K562 (cell line): ENCODE results near the gene CD101. TPM values are rescaled to one million over a fixed set of nuclear protein-coding genes. Genes with fewer than 3 reads are reported as not detected.

ENCODE experiments used
- ATAC-seq: fragments of 200-7000 bp; cut with Tn5 transposase; 3 replicates; pipeline ENCODE4 v1.9.1; 2020; ENCODE audit warnings: moderate library complexity
- BruUV-seq: library from RNA; stranded (reverse); fragments of 400-500 nt; replicated peaks from 2 replicates; lab custom pipeline; 2021; lab: Mats Ljungman, UMichigan
- CTCF ChIA-PET: fragments of 300-600 bp; formaldehyde crosslinking; extraction: SDS; loops from one replicate; lab custom pipeline; 2021; ENCODE audit warnings: low intra/inter-chr PET ratio; lab: Yijun Ruan, JAX
- POLR2A ChIA-PET: fragments of 300-600, 350-650 bp; sonication (Branson Sonifier 250); formaldehyde crosslinking; extraction: SDS; loops from one replicate; lab custom pipeline; 2021; ENCODE audit warnings: antibody characterized with exemption, inconsistent platforms; lab: Yijun Ruan, JAX
- DNase-seq, 4 experiments: peaks; one replicate each; pipeline versions ENCODE4 v3.0.0 to v3.0.0-alpha.2; 2011 to 2018; ENCODE audit warnings: low spot score in 3 of 4, mixed read lengths in 3 of 4; ENCODE audit errors: extremely low read depth in 1 of 4
- FAIRE-seq: peaks from 2 replicates; lab custom pipeline; 2011; peaks lifted over from hg19 to GRCh38; lab: Jason Lieb, UNC
- H2AFZ ChIP-seq: 2 replicates; pipeline ENCODE4 v1.6.0; 2011; ENCODE audit warnings: low read depth, low read length, control low read depth, inconsistent platforms
- H3K27ac ChIP-seq: fragments of 200-600 bp; 3 replicates; pipeline ENCODE4 v1.8.0; 2011; ENCODE audit warnings: low read depth, mild to moderate bottlenecking, control low read depth, inconsistent platforms, low read length, moderate library complexity, mixed read lengths; ENCODE audit errors: extremely low read depth
- H3K27me3 ChIP-seq, 2 experiments: fragments of 300-600 bp in 1 of 2; 2 replicates in 1 of 2; 3 replicates in 1 of 2; pipeline versions ENCODE4 v1.6.0 to v1.8.0; 2011; ENCODE audit warnings: inconsistent platforms in 2 of 2, low read length in 2 of 2, mild to moderate bottlenecking in 1 of 2, mixed read lengths in 1 of 2, moderate library complexity in 1 of 2; ENCODE audit not compliant: control insufficient read depth in 2 of 2, insufficient read depth in 2 of 2
- H3K36me3 ChIP-seq: fragments of 300-600 bp; 3 replicates; pipeline ENCODE4 v1.8.0; 2011; ENCODE audit warnings: mild to moderate bottlenecking, low read length, inconsistent platforms; ENCODE audit not compliant: control insufficient read depth, insufficient read depth
- H3K4me1 ChIP-seq, 2 experiments: fragments of 200-600 bp in 1 of 2; replicated peaks in 1 of 2; 2 replicates in 1 of 2; 3 replicates in 1 of 2; pipeline versions ENCODE4 v1.5.1 to v1.8.0; 2011; ENCODE audit warnings: inconsistent platforms in 2 of 2, low read length in 2 of 2, mild to moderate bottlenecking in 1 of 2, mixed read lengths in 1 of 2, moderate library complexity in 1 of 2; ENCODE audit not compliant: control insufficient read depth in 2 of 2, insufficient read depth in 2 of 2
- H3K4me2 ChIP-seq: 2 replicates; pipeline ENCODE4 v1.6.1; 2011; ENCODE audit warnings: low read length, control low read depth, inconsistent platforms, mixed read lengths; ENCODE audit not compliant: insufficient read depth
- H3K4me3 ChIP-seq: fragments of 200-600 bp; sonication (generic), shearing (Covaris generic); 2 replicates; pipeline ENCODE4 v1.5.1; 2016; ENCODE audit warnings: control low read depth, inconsistent platforms
- H3K79me2 ChIP-seq: fragments of 200-600 bp; 3 replicates; pipeline ENCODE4 v1.8.0; 2011; ENCODE audit warnings: low read length, inconsistent platforms; ENCODE audit not compliant: control insufficient read depth, insufficient read depth
- H3K9ac ChIP-seq, 2 experiments: 2 replicates each; pipeline versions ENCODE4 v1.6.0 to v1.6.1; 2011; ENCODE audit warnings: low read depth in 2 of 2, low read length in 2 of 2, control low read depth in 1 of 2, inconsistent platforms in 1 of 2, mild to moderate bottlenecking in 1 of 2, mixed read lengths in 1 of 2; ENCODE audit not compliant: insufficient read depth in 1 of 2
- H3K9me1 ChIP-seq: one replicate; pipeline ENCODE4 v1.6.0; 2011; ENCODE audit warnings: inconsistent platforms, mild to moderate bottlenecking, low read length, moderate library complexity; ENCODE audit not compliant: control insufficient read depth, insufficient read depth
- H3K9me3 ChIP-seq: replicated peaks from 2 replicates; pipeline ENCODE4 v1.5.1; 2011; ENCODE audit warnings: low read depth, low read length, inconsistent platforms; ENCODE audit not compliant: control insufficient read depth, insufficient read depth
- H4K20me1 ChIP-seq: replicated peaks from 2 replicates; pipeline ENCODE4 v1.6.1; 2011; ENCODE audit warnings: low read length, inconsistent platforms, mixed read lengths; ENCODE audit not compliant: control insufficient read depth, insufficient read depth
- CUX1 ChIP-seq: fragments of 200-800 bp; sonication (Bioruptor generic); IDR thresholded peaks from 2 replicates; pipeline ENCODE4 v1.6.1; 2016; ENCODE audit warnings: missing genetic modification characterization, missing compliant biosample characterization
- DLX4 ChIP-seq: fragments of 250-450 bp; sonication (Bioruptor Pico); IDR thresholded peaks from 2 replicates; pipeline ENCODE4 v1.6.1; 2021; ENCODE audit warnings: mild to moderate bottlenecking
- GABPB1 ChIP-seq: sonication (generic); formaldehyde crosslinking; IDR thresholded peaks from 2 replicates; pipeline ENCODE4 v1.8.0; 2022; ENCODE audit warnings: mild to moderate bottlenecking, missing genetic modification reagents
- KDM2B ChIP-seq: fragments of 250-450 bp; sonication (Bioruptor Pico); IDR thresholded peaks from 2 replicates; pipeline ENCODE4 v1.8.0; 2021; ENCODE audit warnings: mild to moderate bottlenecking, moderate library complexity
- KLF1 ChIP-seq: fragments of 450-650 bp; IDR thresholded peaks from 2 replicates; pipeline ENCODE4 v1.6.1; 2016; ENCODE audit warnings: missing genetic modification characterization, missing compliant biosample characterization
- PHB2 ChIP-seq: fragments of 450-650 bp; IDR thresholded peaks from 2 replicates; pipeline ENCODE4 v1.6.1; 2017; ENCODE audit warnings: low read depth
- TAF9B ChIP-seq: fragments of 450-650 bp; IDR thresholded peaks from 2 replicates; pipeline ENCODE4 v1.6.1; 2018; ENCODE audit warnings: mild to moderate bottlenecking; ENCODE audit not compliant: partially characterized antibody
- TCF7 ChIP-seq: sonication (generic); IDR thresholded peaks from 2 replicates; pipeline ENCODE4 v1.6.1; 2016; ENCODE audit warnings: antibody characterized with exemption, borderline replicate concordance
- WGBS: fragments of 100-300 bp; shearing (Covaris generic); methylation state at CpG from one replicate; pipeline ENCODE4 v1.1.6; 2016; ENCODE audit warnings: low coverage, mixed read lengths; ENCODE audit not compliant: insufficient coverage; ENCODE audit errors: missing lambda C conversion rate; 5-methylcytosine and 5-hydroxymethylcytosine counted together
- in situ Hi-C: fragments of 300-500 bp; cut with MboI; formaldehyde crosslinking; loops from 4 replicates; pipeline ENCODE4 v1.15.0; 2018; ENCODE audit warnings: inconsistent platforms, mixed read lengths
- intact Hi-C: fragments of 100-400 bp; cut with micrococcal nuclease; formaldehyde crosslinking; loops from 2 replicates; pipeline ENCODE4 v1.14.2; 2022
- polyA plus RNA-seq, 8 experiments: library from polyadenylated mRNA; depleted of rRNA in 4 of 8; stranded (reverse) in 5 of 8; unstranded in 3 of 8; fragments of >200 nt; fragmentation: Nextera tagmentation in 2 of 8; fragmentation: Illumina TruSeq in 1 of 8; extraction: Ambion mirVana in 2 of 8; extraction: Trizol in 1 of 8; gene quantifications; 2 replicates each; pipeline versions ENCODE4 v1.2.1 to v1.2.3, GENCODE V29; 2011 to 2014; ENCODE audit warnings: inconsistent platforms in 1 of 8, missing spikeins in 1 of 8
- total RNA-seq, 7 experiments: library from RNA; depleted of rRNA in 6 of 7; stranded (reverse); fragments of >200 nt in 6 of 7; fragmentation: Illumina TruSeq in 2 of 7; extraction: Trizol in 2 of 7; gene quantifications; 2 replicates each; pipeline versions ENCODE4 v1.2.1 to v1.2.3, GENCODE V29; 2011 to 2021; ENCODE audit warnings: low replicate concordance in 1 of 7

Gene CD101
- total and polyA plus RNA-seq, 9 of the 15 experiments (the other 6 are each of a cell fraction or from before 2014, with no cell fraction given), result 0.04 to 1.1 (median 0.20) TPM

GRCh38 chr1:117009132-117009531 is 7.6 kb downstream of the CD101 start:
- no TSS peak for BruUV-seq
- 34% methylated on average over 3 of the region's 3 CpGs for WGBS
- no peak overlapping the region for H2AFZ ChIP-seq
- no peaks in the 10 kb centered on the region for H3K4me1 ChIP-seq
- CTCF ChIA-PET, result no interaction called here
- no peak overlapping the region for H3K9ac ChIP-seq
- FAIRE-seq (no peak), DNase-seq (no peak), ATAC-seq (no peak)
- H4K20me1 ChIP-seq, result no peaks in the 10 kb centered on the region
- POLR2A ChIA-PET, result interaction anchor here (0.6 to 2.0 kb wide), 4 partner anchors 9 to 920 kb away, joined by 3 to 7 read pairs (median 4); partner anchors contain the start of genes GDAP2 and WDR3
- no peaks in the 10 kb centered on the region for H3K79me2 ChIP-seq
- H3K4me2 ChIP-seq, result no peak overlapping the region
- H3K9me1 ChIP-seq, result no peaks in the 10 kb centered on the region
- TF ChIP-seq GABPB1 (no peak), CUX1 (CRISPR knock-in tag) (no peak), TAF9B (no peak), KLF1 (tag) (no peak), DLX4 (no peak), KDM2B (no peak), PHB2 (no peak), TCF7 (no peak)
- TF ChIP-seq, all 486 proteins: peak for 0
- in situ Hi-C loops, result no loop called here
- Histone ChIP-seq H3K36me3 (no peaks in the 10 kb centered on the region), H3K27me3 (no peaks in the 10 kb centered on the region; a peak in 3 of 5 replicates), H3K4me3 (no peak overlapping the region), H3K9me3 (no peaks in the 10 kb centered on the region), H3K27ac (no peak overlapping the region)
- intact Hi-C loops, result no loop called here
